Heart left ventricle (tissue), 13 donors: ENCODE measurements around the gene TAC3.
"Not testable (repeated sequence)": the region's sequence is repeated elsewhere in the genome, so short reads cannot be mapped to it uniquely, and the experiment has no call there.

Experiments used
- CTCF ChIP-seq, 12 donors: fragments of 200-600 bp; sonication (generic) in 4 of 12; IDR thresholded peaks; one replicate each; pipeline versions ENCODE4 v1.5.0 to v1.8.0; 2018 to 2022; ENCODE audit warnings: antibody characterized with exemption in 12 of 12, mild to moderate bottlenecking in 5 of 12
- POLR2A ChIP-seq, 2 donors: fragments of 450-650 bp; IDR thresholded peaks; one replicate each; pipeline ENCODE4 v1.6.1; 2017; ENCODE audit warnings: antibody characterized with exemption in 2 of 2, mild to moderate bottlenecking in 2 of 2, moderate library complexity in 2 of 2
- donor health status: ischemic (EF 13 %, LVEDD 7.1; RV severe dilation, severe dysfunction).
- donor health status: DM: no; HTN: yes; CAD: no.
- donor health status: DM: no; HTN: no; CAD: no.
- donor health status: ischemic (EF 25% LVEDD 6.9; RV normal size, moderate dysfunction).
- donor health status: ischemic (EF 25% LVEDD 5.7; RV mildly dilated, moderate dysfunction).
- donor health status: ischemic (EF 35%, LVEDD 5.7; RV mildly dilated, moderate dysfunction).
- donor health status: nonischemic (EF 11% LVEDD 7.7; RV severe dilation, severe dysfunction).
- donor health status: DM: yes; HTN: yes; CAD: no.
- donor health status: PGD.
- donor health status: ischemic (EF 29% LVEDD 5.4; RV normal size, mild dysfunction).
- donor health status: nonischemic (EF 23%, LVEDD 6.1; RV moderate dilation, normal function).

GRCh38 chr12:56974224-56974623 lies 42.1 kb downstream of the TAC3 start:
- not testable (repeated sequence) for TF ChIP-seq CTCF, POLR2A (IDR thresholded peaks at IDR 0.05)
